ENCODE measurements around the gene P2RX6. TPM values are rescaled to one million over a fixed set of nuclear protein-coding genes. Genes with fewer than 3 reads are reported as not detected.

P2RX6 gene
- total RNA-seq, 4 donors from 2014 or later = 0.35 to 0.47 (median 0.40) TPM; not detected in 1

GRCh38 chr22:20988573-20989322, 26.2 kb upstream of the P2RX6 start:
- Histone ChIP-seq H3K9me3 (no peaks in the 10 kb centered on the region), H3K27me3 (no peaks in the 10 kb centered on the region), H3K36me3 (peaks cover 0 to 94% of the 10 kb centered on the region in 2 donors), H3K4me3 (no peak overlapping the region), H3K27ac (no peak overlapping the region), H3K4me1 (peaks cover 0 to 10% (median 3%) of the 10 kb centered on the region in 3 donors)
- 63% methylated on average over 2 of the region's 16 CpGs; no CpG with 5 or more reads in 1 of the 2 donors for WGBS, 2 donors (ENCODE audit: low coverage in 1 of 2)
- TF ChIP-seq EP300 (IDR thresholded peaks at IDR 0.05) (no peak), POLR2AphosphoS5 (IDR thresholded peaks at IDR 0.05) (no peak), CTCF (IDR thresholded peaks at IDR 0.05) (no peak), POLR2A (IDR thresholded peaks at IDR 0.05) (no peak)
- no peak for ATAC-seq

GRCh38 chr22:20989323-20990138, 25.4 kb upstream of the P2RX6 start:
- no peaks in the 10 kb centered on the region for H3K27me3 ChIP-seq
- no peaks in the 10 kb centered on the region for H3K9me3 ChIP-seq
- no peak overlapping the region for H3K4me3 ChIP-seq
- ATAC-seq = no peak
- no peak overlapping the region for H3K27ac ChIP-seq
- WGBS, 2 donors (ENCODE audit: low coverage in 1 of 2) = 71 to 77% methylated on average over 3 to 4 of the region's 17 CpGs
- H3K36me3 ChIP-seq = peaks cover 0 to 96% of the 10 kb centered on the region in 2 donors
- H3K4me1 ChIP-seq = peaks cover 0 to 2% (median 0%) of the 10 kb centered on the region in 3 donors
- TF ChIP-seq POLR2AphosphoS5 (IDR thresholded peaks at IDR 0.05) (no peak), POLR2A (IDR thresholded peaks at IDR 0.05) (no peak), EP300 (IDR thresholded peaks at IDR 0.05) (no peak), CTCF (IDR thresholded peaks at IDR 0.05) (no peak)

GRCh38 chr22:20990184-20991180, 24.5 kb upstream of the P2RX6 start:
- H3K9me3 ChIP-seq = no peaks in the 10 kb centered on the region
- H3K27me3 ChIP-seq = no peaks in the 10 kb centered on the region
- H3K27ac ChIP-seq = no peak overlapping the region
- H3K4me1 ChIP-seq = no peaks in the 10 kb centered on the region
- TF ChIP-seq CTCF (IDR thresholded peaks at IDR 0.05) = no peak
- no peak for TF ChIP-seq POLR2A (IDR thresholded peaks at IDR 0.05)
- TF ChIP-seq POLR2AphosphoS5 (IDR thresholded peaks at IDR 0.05) = no peak
- no peak overlapping the region for H3K4me3 ChIP-seq
- H3K36me3 ChIP-seq = peaks cover 0 to 96% of the 10 kb centered on the region in 2 donors
- no peak for ATAC-seq
- WGBS, 2 donors (ENCODE audit: low coverage in 1 of 2) = 68 to 88% methylated on average over 7 to 8 of the region's 21 CpGs

- Histone ChIP-seq H3K36me3 (peaks cover 0 to 99% of the 10 kb centered on the region in 2 donors), H3K27ac (no peak overlapping the region), H3K27me3 (no peaks in the 10 kb centered on the region), H3K4me1 (no peaks in the 10 kb centered on the region), H3K9me3 (no peaks in the 10 kb centered on the region), H3K4me3 (no peak overlapping the region)
- TF ChIP-seq POLR2A (IDR thresholded peaks at IDR 0.05) (no peak), CTCF (IDR thresholded peaks at IDR 0.05) (no peak), EP300 (IDR thresholded peaks at IDR 0.05) (no peak), POLR2AphosphoS5 (IDR thresholded peaks at IDR 0.05) (no peak)
- 93% methylated on average over 3 of the region's 24 CpGs; no CpG with 5 or more reads in 1 of the 2 donors for WGBS, 2 donors (ENCODE audit: low coverage in 1 of 2)
- ATAC-seq = no peak
Observed at GRCh38 chr22:20991252-20992055, 23.5 kb upstream of the P2RX6 start.
